Ascending aorta (tissue), 2 donors: ENCODE results near the gene ZMIZ1. TPM values are rescaled to one million over a fixed set of nuclear protein-coding genes. Genes with fewer than 3 reads are reported as not detected.

Source experiments
- DNase-seq, 2 donors: peaks; one replicate each; pipeline ENCODE4 v3.0.0-alpha.2; 2019; ENCODE audit warnings: low spot score in 2 of 2
- H3K27ac ChIP-seq, 2 donors: fragments of 200-600 bp; sonication (generic); one replicate each; pipeline ENCODE4 v1.5.1; 2016 to 2017; ENCODE audit warnings: mild to moderate bottlenecking in 1 of 2
- H3K27me3 ChIP-seq: fragments of 200-600 bp; sonication (generic); one replicate; pipeline ENCODE4 v1.5.1; 2017
- H3K36me3 ChIP-seq, 2 donors: fragments of 200-600 bp; sonication (generic); one replicate each; pipeline ENCODE4 v1.5.1; 2016
- H3K4me1 ChIP-seq, 2 donors: fragments of 200-600 bp; sonication (generic); one replicate each; pipeline ENCODE4 v1.5.1; 2016 to 2017; ENCODE audit warnings: mild to moderate bottlenecking in 1 of 2
- H3K4me3 ChIP-seq, 2 donors: fragments of 200-600 bp; sonication (generic); one replicate each; pipeline ENCODE4 v1.5.1; 2016 to 2017; ENCODE audit warnings: mild to moderate bottlenecking in 1 of 2
- H3K9me3 ChIP-seq, 2 donors: fragments of 200-600 bp; sonication (generic); one replicate each; pipeline ENCODE4 v1.5.1; 2016
- intact Hi-C: fragments of 100-400 bp; cut with DNase I; formaldehyde crosslinking; loops from one replicate; pipeline ENCODE4 v1.15.1; 2023
- total RNA-seq: library from RNA; depleted of rRNA; stranded (reverse); fragments of >200 nt; gene quantifications from one replicate; pipeline ENCODE4 v1.1.0, GENCODE V29; 2016
- TF ChIP-seq, protein P1 (sequence below), 3 experiments: fragments of 200-600 bp in 2 of 3; fragments of 450-650 bp in 1 of 3; sonication (generic) in 2 of 3; IDR thresholded peaks; one replicate each; pipeline ENCODE4 v1.5.1; 2016 to 2019; ENCODE audit warnings: antibody characterized with exemption in 3 of 3, mild to moderate bottlenecking in 1 of 3, moderate library complexity in 1 of 3

The ZMIZ1 gene
- total RNA-seq, 1 donor from 2014 or later = 96.2 TPM

- Histone ChIP-seq H3K27ac (peak overlapping the region; percentile 77 to 79), H3K4me1 (peaks cover 0 to 20% of the 10 kb centered on the region in 2 donors), H3K4me3 (no peak overlapping the region), H3K36me3 (peaks cover 7 to 8% of the 10 kb centered on the region in 2 donors), H3K27me3 (no peaks in the 10 kb centered on the region), H3K9me3 (no peaks in the 10 kb centered on the region)
- no peak for DNase-seq
- intact Hi-C loops = loop anchor here (10.0 kb wide), 1 partner anchor 55 kb away; no protein-coding TSS in a partner anchor
- TF ChIP-seq, protein P1, sequence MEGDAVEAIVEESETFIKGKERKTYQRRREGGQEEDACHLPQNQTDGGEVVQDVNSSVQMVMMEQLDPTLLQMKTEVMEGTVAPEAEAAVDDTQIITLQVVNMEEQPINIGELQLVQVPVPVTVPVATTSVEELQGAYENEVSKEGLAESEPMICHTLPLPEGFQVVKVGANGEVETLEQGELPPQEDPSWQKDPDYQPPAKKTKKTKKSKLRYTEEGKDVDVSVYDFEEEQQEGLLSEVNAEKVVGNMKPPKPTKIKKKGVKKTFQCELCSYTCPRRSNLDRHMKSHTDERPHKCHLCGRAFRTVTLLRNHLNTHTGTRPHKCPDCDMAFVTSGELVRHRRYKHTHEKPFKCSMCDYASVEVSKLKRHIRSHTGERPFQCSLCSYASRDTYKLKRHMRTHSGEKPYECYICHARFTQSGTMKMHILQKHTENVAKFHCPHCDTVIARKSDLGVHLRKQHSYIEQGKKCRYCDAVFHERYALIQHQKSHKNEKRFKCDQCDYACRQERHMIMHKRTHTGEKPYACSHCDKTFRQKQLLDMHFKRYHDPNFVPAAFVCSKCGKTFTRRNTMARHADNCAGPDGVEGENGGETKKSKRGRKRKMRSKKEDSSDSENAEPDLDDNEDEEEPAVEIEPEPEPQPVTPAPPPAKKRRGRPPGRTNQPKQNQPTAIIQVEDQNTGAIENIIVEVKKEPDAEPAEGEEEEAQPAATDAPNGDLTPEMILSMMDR (IDR thresholded peaks at IDR 0.05) = no peak
Measured at GRCh38 chr10:79140085-79140793, 71.5 kb downstream of the ZMIZ1 start.

DNA sequence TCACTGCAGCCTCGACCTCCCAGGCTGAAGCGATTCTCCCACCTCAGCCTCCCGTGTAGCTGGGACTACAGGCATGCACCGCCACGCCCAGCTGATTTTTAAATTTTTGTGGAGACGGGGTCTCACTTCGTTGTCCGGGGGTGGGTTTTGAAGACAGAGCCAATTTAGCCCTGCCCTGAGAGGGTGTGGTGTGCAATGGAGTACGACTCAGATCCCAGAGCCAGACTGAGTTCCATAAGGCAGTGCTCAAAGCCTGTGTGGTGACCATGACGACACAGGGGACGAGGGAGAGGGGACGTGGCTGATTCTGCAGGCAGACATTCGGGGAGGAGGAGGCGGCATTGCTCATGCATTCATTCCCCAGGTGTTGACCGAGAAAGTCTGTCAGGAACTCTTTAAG lies 72.1 kb downstream of the ZMIZ1 start:
- Histone ChIP-seq H3K27ac (peak overlapping the region in 1 of 2 donors; percentile 79), H3K36me3 (peaks cover 7 to 8% of the 10 kb centered on the region in 2 donors), H3K4me1 (peaks cover 0 to 20% of the 10 kb centered on the region in 2 donors), H3K9me3 (no peaks in the 10 kb centered on the region), H3K4me3 (no peak overlapping the region), H3K27me3 (no peaks in the 10 kb centered on the region)
- DNase-seq = no peak
- TF ChIP-seq, protein P1 (IDR thresholded peaks at IDR 0.05) = no peak
- intact Hi-C loops = loop anchor here (10.0 kb wide), 1 partner anchor 54 kb away; no protein-coding TSS in a partner anchor

- intact Hi-C loops = loop anchor here (10.0 kb wide), 1 partner anchor 53 kb away; no protein-coding TSS in a partner anchor
- DNase-seq = no peak
- no peaks in the 10 kb centered on the region for H3K27me3 ChIP-seq
- H3K27ac ChIP-seq = peak overlapping the region in 1 of 2 donors; percentile 29
- H3K9me3 ChIP-seq = no peaks in the 10 kb centered on the region
- H3K4me1 ChIP-seq = peaks cover 7 to 32% of the 10 kb centered on the region in 2 donors
- TF ChIP-seq, protein P1 (IDR thresholded peaks at IDR 0.05) = no peak
- no peak overlapping the region for H3K4me3 ChIP-seq
- peaks cover 7 to 8% of the 10 kb centered on the region in 2 donors for H3K36me3 ChIP-seq
Measured at GRCh38 chr10:79142064-79142491, 73.3 kb downstream of the ZMIZ1 start.

GRCh38 chr10:79142522-79143309 lies 74.0 kb downstream of the ZMIZ1 start:
- Histone ChIP-seq H3K4me3 (no peak overlapping the region), H3K27me3 (no peaks in the 10 kb centered on the region), H3K4me1 (peaks cover 11 to 30% of the 10 kb centered on the region in 2 donors), H3K27ac (no peak overlapping the region), H3K36me3 (peaks cover 7 to 8% of the 10 kb centered on the region in 2 donors), H3K9me3 (no peaks in the 10 kb centered on the region)
- intact Hi-C loops = loop anchor here (10.0 kb wide), 1 partner anchor 52 kb away; no protein-coding TSS in a partner anchor
- no peak for DNase-seq
- TF ChIP-seq, protein P1 (IDR thresholded peaks at IDR 0.05) = no peak

- intact Hi-C loops = loop anchor here (10.0 kb wide), 1 partner anchor 51 kb away; no protein-coding TSS in a partner anchor
- Histone ChIP-seq H3K9me3 (no peaks in the 10 kb centered on the region), H3K27me3 (no peaks in the 10 kb centered on the region), H3K4me1 (peaks cover 13 to 33% of the 10 kb centered on the region in 2 donors), H3K27ac (no peak overlapping the region), H3K4me3 (no peak overlapping the region), H3K36me3 (peaks cover 7 to 8% of the 10 kb centered on the region in 2 donors)
- TF ChIP-seq, protein P1 (IDR thresholded peaks at IDR 0.05) = no peak
- no peak for DNase-seq
Measured at GRCh38 chr10:79143879-79144278, 75.1 kb downstream of the ZMIZ1 start.
